SH-SY5Y (cell line): Measurements from ENCODE around the gene FGFR4.

ENCODE experiments used
- GATA2 ChIP-seq: IDR thresholded peaks from 2 replicates; pipeline ENCODE4 v1.6.1; 2011; ENCODE audit warnings: mild to moderate bottlenecking, low read depth, low read length
- GATA3 ChIP-seq: IDR thresholded peaks from 2 replicates; pipeline ENCODE4 v1.6.1; 2011; ENCODE audit warnings: low read depth, mild to moderate bottlenecking, low read length, moderate library complexity

DNA sequence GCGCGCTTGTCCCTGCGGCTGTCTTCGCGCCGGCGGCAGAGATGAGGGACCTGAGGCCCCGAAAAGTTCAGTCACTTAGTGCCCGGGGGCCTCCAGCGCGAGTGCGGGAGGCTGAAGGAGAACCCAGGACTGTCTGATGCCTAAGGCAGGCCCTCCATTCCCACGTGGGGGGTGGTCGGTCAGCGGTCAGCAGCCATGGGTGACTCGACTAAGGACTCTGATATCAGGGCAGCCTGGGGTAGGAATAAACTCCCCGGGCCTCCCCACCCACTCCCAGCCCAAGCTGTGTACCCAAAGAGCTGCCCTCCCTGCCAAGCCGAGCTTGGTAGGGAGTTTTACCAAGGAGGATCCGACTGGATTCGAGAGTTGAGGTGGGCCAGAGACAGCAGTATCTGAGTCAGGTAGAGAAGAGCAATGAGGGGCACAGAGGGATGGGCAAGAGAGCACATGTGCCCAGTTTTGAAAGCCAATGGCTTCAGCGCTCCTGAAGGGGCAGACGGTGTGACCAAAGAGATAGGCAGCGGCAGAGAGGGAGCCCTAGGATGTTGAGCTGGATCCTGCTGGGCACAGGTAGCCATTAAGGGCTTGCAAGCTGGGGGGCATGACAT is 787 bp downstream of the FGFR4 start:
- TF ChIP-seq GATA3 (no peak), GATA2 (no peak)
